Activated naive CD8-positive, alpha-beta T cell (primary cell): Measurements from ENCODE around the gene SLC15A3.

Experiments used
- H3K27ac Mint-ChIP-seq: one replicate; pipeline ENCODE4 v1.8.0; 2021; ENCODE audit warnings: mixed read lengths
- H3K27me3 Mint-ChIP-seq: one replicate; pipeline ENCODE4 v1.8.0; 2021; ENCODE audit warnings: mixed read lengths
- H3K36me3 Mint-ChIP-seq: one replicate; pipeline ENCODE4 v1.8.0; 2021; ENCODE audit warnings: mixed read lengths
- H3K4me1 Mint-ChIP-seq: one replicate; pipeline ENCODE4 v1.8.0; 2021; ENCODE audit warnings: low read depth, mixed read lengths
- H3K4me3 Mint-ChIP-seq: one replicate; pipeline ENCODE4 v1.8.0; 2021; ENCODE audit warnings: mild to moderate bottlenecking, mixed read lengths
- H3K9me3 Mint-ChIP-seq: one replicate; pipeline ENCODE4 v1.8.0; 2021; ENCODE audit warnings: low read depth, mixed read lengths

The SLC15A3 gene

DNA sequence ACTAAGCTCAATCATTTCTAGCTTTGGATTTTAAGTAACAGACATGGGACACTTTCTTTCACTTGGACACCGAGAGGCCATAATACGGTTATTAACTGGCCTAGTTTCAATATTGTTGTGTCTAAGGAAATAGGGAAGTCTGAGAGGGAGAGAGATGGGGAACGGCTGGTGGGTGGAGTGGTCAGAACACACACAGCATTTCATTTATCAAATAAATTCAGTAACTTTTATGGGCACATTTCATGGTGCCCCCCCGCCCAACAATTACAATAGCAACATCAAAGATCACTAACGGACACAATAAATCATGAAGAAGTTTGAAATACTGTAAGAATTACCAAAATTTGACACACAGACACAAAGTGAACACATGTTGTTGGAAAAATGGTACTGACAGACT is 56.3 kb downstream of the SLC15A3 start:
- Mint-ChIP-seq H3K36me3 (peaks cover 2% of the 10 kb centered on the region), H3K27ac (peak overlapping the region; percentile 12), H3K27me3 (no peaks in the 10 kb centered on the region), H3K4me1 (peaks cover 3% of the 10 kb centered on the region), H3K9me3 (no peaks in the 10 kb centered on the region), H3K4me3 (no peak overlapping the region)

DNA sequence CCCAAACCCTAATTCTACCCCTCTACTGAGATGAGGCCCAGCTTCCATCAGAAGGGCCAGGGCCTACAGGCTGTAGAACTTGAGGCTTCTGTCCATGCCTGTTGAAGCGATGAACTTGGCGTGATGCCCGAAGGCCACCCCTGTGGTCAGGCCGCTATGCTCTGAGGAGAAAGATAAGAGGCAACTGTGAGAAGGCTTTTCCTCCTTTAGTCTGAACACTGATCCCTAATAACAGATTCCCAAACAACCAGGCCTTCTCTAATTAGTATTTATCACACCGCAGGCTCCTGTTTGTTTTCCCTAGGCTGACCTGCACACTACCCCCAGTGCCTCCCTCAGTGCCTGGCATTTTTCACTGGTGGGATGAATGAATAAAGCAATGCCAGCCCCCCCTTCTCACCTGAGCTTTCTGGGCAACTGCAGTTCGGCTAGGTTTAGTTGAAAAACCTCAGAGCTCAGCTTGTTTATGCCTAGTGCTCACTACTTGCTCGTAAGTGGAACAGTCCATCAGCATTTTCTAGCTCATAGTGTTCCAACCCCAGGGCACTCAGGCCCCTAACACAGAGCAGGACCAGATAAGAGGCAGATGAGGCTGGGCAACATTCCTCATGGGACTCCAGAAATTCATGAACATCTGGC is 60.8 kb downstream of the SLC15A3 start:
- Mint-ChIP-seq H3K36me3 (no peaks in the 10 kb centered on the region), H3K9me3 (no peaks in the 10 kb centered on the region), H3K27ac (no peak overlapping the region), H3K27me3 (no peaks in the 10 kb centered on the region), H3K4me3 (no peak overlapping the region), H3K4me1 (peaks cover 5% of the 10 kb centered on the region)

DNA sequence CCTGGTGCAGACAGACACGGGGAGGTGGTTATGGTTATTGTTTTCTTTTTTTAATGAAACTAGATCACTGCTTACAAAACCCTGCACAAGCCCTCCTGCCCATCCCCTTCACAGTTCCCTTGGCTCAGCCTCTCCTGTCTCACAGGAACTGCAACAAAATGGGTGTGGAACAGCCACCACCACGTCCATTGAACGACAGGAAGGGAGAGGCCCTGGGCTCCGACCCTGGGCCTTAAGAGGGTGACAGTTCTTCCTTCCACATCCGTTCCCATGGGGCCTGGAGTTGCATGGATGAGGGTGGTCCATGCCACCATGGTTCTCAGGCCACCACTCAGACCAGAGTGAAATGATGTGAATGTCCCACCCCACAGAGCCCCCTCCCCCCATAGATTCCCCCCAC is 61.3 kb downstream of the SLC15A3 start:
- H3K36me3 Mint-ChIP-seq: peaks cover 2% of the 10 kb centered on the region
- H3K4me1 Mint-ChIP-seq: peaks cover 5% of the 10 kb centered on the region
- H3K27me3 Mint-ChIP-seq: no peaks in the 10 kb centered on the region
- no peak overlapping the region for H3K4me3 Mint-ChIP-seq
- no peak overlapping the region for H3K27ac Mint-ChIP-seq
- no peaks in the 10 kb centered on the region for H3K9me3 Mint-ChIP-seq

DNA sequence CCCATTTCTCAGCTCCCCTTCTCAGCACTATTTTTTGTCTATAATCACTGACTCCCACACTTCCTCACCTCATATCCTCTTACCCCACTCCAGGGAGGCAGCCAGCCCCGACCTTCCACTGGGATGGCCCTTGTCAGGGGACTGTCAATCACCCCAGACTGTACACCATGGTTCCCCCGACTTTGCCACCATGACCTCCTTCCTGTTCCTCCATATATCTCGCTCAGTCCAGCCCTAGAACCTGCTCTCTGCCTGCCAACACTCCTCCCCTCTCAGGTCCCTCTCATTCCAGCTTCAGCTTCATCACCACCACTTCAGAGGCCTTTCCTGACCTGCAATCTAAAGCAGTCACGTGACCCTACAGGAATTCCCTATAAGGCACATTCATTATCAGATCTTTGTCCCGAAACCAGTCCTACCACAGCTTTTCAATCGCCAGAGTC is 62.1 kb downstream of the SLC15A3 start:
- Mint-ChIP-seq H3K4me1 (peaks cover 5% of the 10 kb centered on the region), H3K9me3 (no peaks in the 10 kb centered on the region), H3K4me3 (no peak overlapping the region), H3K27ac (peak overlapping the region; percentile 1), H3K27me3 (no peaks in the 10 kb centered on the region), H3K36me3 (peaks cover 2% of the 10 kb centered on the region)

DNA sequence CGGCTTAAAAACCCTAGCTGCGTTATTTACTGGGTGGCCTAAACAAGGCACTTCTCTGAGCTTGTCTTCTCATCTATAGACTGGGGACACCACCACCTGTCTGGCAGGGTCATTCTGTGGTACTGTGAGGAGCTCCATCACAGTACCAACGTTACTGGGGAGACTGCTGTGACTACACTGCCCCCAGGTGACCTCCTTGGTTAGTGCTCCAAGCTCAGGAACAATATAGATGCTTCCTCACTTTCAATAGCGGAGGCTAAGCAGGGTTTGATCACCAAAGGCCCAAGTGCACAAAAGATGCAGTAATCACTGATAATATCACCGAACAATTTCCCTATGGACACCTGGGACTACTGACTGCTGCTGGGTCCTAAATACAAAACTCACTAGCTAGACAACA is 64.4 kb downstream of the SLC15A3 start:
- no peaks in the 10 kb centered on the region for H3K9me3 Mint-ChIP-seq

More for the DNA sequence above, 64.4 kb downstream of the SLC15A3 start:
- H3K4me1 Mint-ChIP-seq: peaks cover 5% of the 10 kb centered on the region
- H3K4me3 Mint-ChIP-seq: no peak overlapping the region
- no peaks in the 10 kb centered on the region for H3K27me3 Mint-ChIP-seq
- no peak overlapping the region for H3K27ac Mint-ChIP-seq
- peaks cover 2% of the 10 kb centered on the region for H3K36me3 Mint-ChIP-seq
